BJ (cell line): ENCODE data around the gene ACTL7A. TPM values are rescaled to one million over a fixed set of nuclear protein-coding genes. Genes with fewer than 3 reads are reported as not detected.
"Not testable (repeated sequence)": the region's sequence is repeated elsewhere in the genome, so short reads cannot be mapped to it uniquely, and the experiment has no call there.

Source experiments
- CTCF ChIA-PET: fragments of 350-600 bp; formaldehyde crosslinking; extraction: SDS; loops from one replicate; lab custom pipeline; 2021; ENCODE audit warnings: antibody characterized with exemption, inconsistent platforms; lab: Yijun Ruan, JAX
- POLR2A ChIA-PET: fragments of 300-600 bp; sonication (Branson Sonifier 250); formaldehyde crosslinking; extraction: SDS; loops from one replicate; lab custom pipeline; 2021; ENCODE audit warnings: antibody characterized with exemption; lab: Charles Lee
- DNase-seq: peaks from one replicate; pipeline ENCODE4 v3.0.0-alpha.2; 2011; ENCODE audit warnings: low read depth
- H3K27me3 ChIP-seq: 2 replicates; pipeline ENCODE4 v1.6.0; 2011; ENCODE audit warnings: low read length; ENCODE audit not compliant: control insufficient read depth, insufficient read depth
- H3K36me3 ChIP-seq: 2 replicates; pipeline ENCODE4 v1.5.1; 2011; ENCODE audit warnings: low read length; ENCODE audit not compliant: control insufficient read depth, insufficient read depth
- H3K4me3 ChIP-seq: 2 replicates; pipeline ENCODE4 v1.5.1; 2011; ENCODE audit warnings: low read depth, mild to moderate bottlenecking, control low read depth, low read length
- CTCF ChIP-seq: IDR thresholded peaks from 2 replicates; pipeline ENCODE4 v1.5.1; 2011; ENCODE audit warnings: low read depth, mild to moderate bottlenecking, control low read depth, inconsistent platforms, low read length, moderate library complexity; ENCODE audit not compliant: insufficient read depth
- polyA plus RNA-seq: library from polyadenylated mRNA; depleted of rRNA; stranded (reverse); fragments of >200 nt; gene quantifications from 2 replicates; pipeline ENCODE4 v1.2.3, GENCODE V29; 2011

The ACTL7A gene
- polyA plus RNA-seq, 1 experiment: not detected

GRCh38 chr9:108883085-108883484 is 21.0 kb downstream of the ACTL7A start:
- Histone ChIP-seq H3K4me3 (no peak overlapping the region), H3K36me3 (peaks cover 10% of the 10 kb centered on the region), H3K27me3 (no peaks in the 10 kb centered on the region)
- CTCF ChIA-PET: no interaction called here
- no peak for TF ChIP-seq CTCF
- no peak for DNase-seq
- POLR2A ChIA-PET: interaction anchor here (0.7 kb wide), 1 partner anchor 21 kb away, joined by 10 read pairs; no protein-coding TSS in a partner anchor

GRCh38 chr9:108884701-108885100 is 22.6 kb downstream of the ACTL7A start:
- ChIA-PET CTCF (interaction anchor here (0.6 kb wide), 1 partner anchor 1344 kb away, joined by 4 read pairs; no protein-coding TSS in a partner anchor), POLR2A (no interaction called here)
- H3K36me3 ChIP-seq: peaks cover 5% of the 10 kb centered on the region
- no peak for DNase-seq
- TF ChIP-seq CTCF: no peak
- H3K4me3 ChIP-seq: no peak overlapping the region
- H3K27me3 ChIP-seq: no peaks in the 10 kb centered on the region

GRCh38 chr9:108885643-108886348 is 23.7 kb downstream of the ACTL7A start:
- peaks cover 4% of the 10 kb centered on the region; the same call in 1 of the 2 replicates for H3K36me3 ChIP-seq
- no peak for TF ChIP-seq CTCF
- CTCF ChIA-PET: interaction anchor here (1.2 kb wide), 1 partner anchor 9 kb away, joined by 3 read pairs; no protein-coding TSS in a partner anchor

GRCh38 chr9:108886594-108887271 is 24.7 kb downstream of the ACTL7A start:
- H3K27me3 ChIP-seq, H3K36me3 ChIP-seq, POLR2A ChIA-PET, H3K4me3 ChIP-seq, DNase-seq: not testable (repeated sequence)
- CTCF ChIA-PET: interaction anchor here (0.8 kb wide), 1 partner anchor 1423 kb away, joined by 3 read pairs; no protein-coding TSS in a partner anchor

More at GRCh38 chr9:108885643-108886348, 23.7 kb downstream of the ACTL7A start:
- DNase-seq: no peak
- H3K4me3 ChIP-seq: no peak overlapping the region
- H3K27me3 ChIP-seq: no peaks in the 10 kb centered on the region
- POLR2A ChIA-PET: no interaction called here

GRCh38 chr9:108889649-108890067 is 27.6 kb downstream of the ACTL7A start:
- DNase-seq: no peak
- Histone ChIP-seq H3K36me3 (peaks cover 8% of the 10 kb centered on the region), H3K27me3 (no peaks in the 10 kb centered on the region), H3K4me3 (no peak overlapping the region)
- ChIA-PET CTCF (interaction anchor here (0.7 to 1.1 kb wide), 3 partner anchors 37 to 522 kb away, joined by 3 to 4 read pairs (median 3); no protein-coding TSS in a partner anchor), POLR2A (no interaction called here)
- no peak for TF ChIP-seq CTCF
